Ishikawa (cell line): ENCODE measurements around the gene MAP2K4.

Source experiments
- CEBPB ChIP-seq: IDR thresholded peaks from 2 replicates; pipeline ENCODE4 v1.6.1; 2012
- CREB1 ChIP-seq: IDR thresholded peaks from 2 replicates; pipeline ENCODE4 v1.6.1; 2012; ENCODE audit warnings: low read depth
- EGR1 ChIP-seq: IDR thresholded peaks from 2 replicates; pipeline ENCODE4 v1.6.1; 2012
- EP300 ChIP-seq: IDR thresholded peaks from 2 replicates; pipeline ENCODE4 v1.6.1; 2012; ENCODE audit warnings: borderline replicate concordance
- FOXM1 ChIP-seq: IDR thresholded peaks from 2 replicates; pipeline ENCODE4 v1.6.1; 2012; ENCODE audit warnings: low read depth, borderline replicate concordance
- MAX ChIP-seq: IDR thresholded peaks from 2 replicates; pipeline ENCODE4 v1.6.1; 2012
- NFIC ChIP-seq: IDR thresholded peaks from 2 replicates; pipeline ENCODE4 v1.6.1; 2012
- RAD21 ChIP-seq: IDR thresholded peaks from 2 replicates; pipeline ENCODE4 v1.6.1; 2012; ENCODE audit warnings: low read depth
- REST ChIP-seq: IDR thresholded peaks from 2 replicates; pipeline ENCODE4 v1.6.1; 2012; ENCODE audit warnings: low read depth, mild to moderate bottlenecking
- TAF1 ChIP-seq: IDR thresholded peaks from 2 replicates; pipeline ENCODE4 v1.6.1; 2012; ENCODE audit warnings: low read depth, mild to moderate bottlenecking
- TCF12 ChIP-seq: IDR thresholded peaks from 2 replicates; pipeline ENCODE4 v1.6.1; 2012; ENCODE audit warnings: low read depth
- TEAD4 ChIP-seq: IDR thresholded peaks from 2 replicates; pipeline ENCODE4 v1.6.1; 2012
- USF1 ChIP-seq: IDR thresholded peaks from 2 replicates; pipeline ENCODE4 v1.6.1; 2012
- YY1 ChIP-seq: IDR thresholded peaks from 2 replicates; pipeline ENCODE4 v1.6.1; 2012; ENCODE audit warnings: low read depth
- ZBTB7A ChIP-seq: IDR thresholded peaks from 2 replicates; pipeline ENCODE4 v1.6.1; 2012; ENCODE audit warnings: low read depth

Gene MAP2K4

GRCh38 chr17:12070561-12070960 lies 49.9 kb downstream of the MAP2K4 start:
- TF ChIP-seq EP300, result no peak
- TF ChIP-seq FOXM1, result no peak
- TF ChIP-seq CREB1, result no peak
- no peak for TF ChIP-seq NFIC
- no peak for TF ChIP-seq MAX
- TF ChIP-seq REST, result no peak
- no peak for TF ChIP-seq RAD21
- no peak for TF ChIP-seq USF1
- TF ChIP-seq CEBPB, result no peak
- no peak for TF ChIP-seq TAF1
- TF ChIP-seq TCF12, result no peak
- no peak for TF ChIP-seq ZBTB7A
- no peak for TF ChIP-seq YY1
- no peak for TF ChIP-seq EGR1
- no peak for TF ChIP-seq TEAD4

- TF ChIP-seq NFIC, result no peak
- TF ChIP-seq CREB1, result no peak
- no peak for TF ChIP-seq REST
- TF ChIP-seq YY1, result no peak
- TF ChIP-seq ZBTB7A, result no peak
- no peak for TF ChIP-seq TEAD4
- TF ChIP-seq TAF1, result no peak
- TF ChIP-seq EP300, result no peak
- TF ChIP-seq TCF12, result no peak
- no peak for TF ChIP-seq MAX
- TF ChIP-seq CEBPB, result no peak
- TF ChIP-seq FOXM1, result no peak
- no peak for TF ChIP-seq RAD21
- TF ChIP-seq EGR1, result no peak
- no peak for TF ChIP-seq USF1
Observed at GRCh38 chr17:12074346-12074745, 53.7 kb downstream of the MAP2K4 start.

- TF ChIP-seq MAX (no peak), NFIC (no peak), TEAD4 (no peak), TCF12 (no peak), YY1 (no peak), EP300 (no peak), USF1 (no peak), FOXM1 (no peak), REST (no peak), TAF1 (no peak)
Observed at GRCh38 chr17:12077773-12078172, 57.1 kb downstream of the MAP2K4 start.

GRCh38 chr17:12078791-12079190 lies 58.1 kb downstream of the MAP2K4 start:
- no peak for TF ChIP-seq TAF1
- no peak for TF ChIP-seq ZBTB7A
- TF ChIP-seq CREB1, result no peak
- TF ChIP-seq REST, result no peak
- TF ChIP-seq RAD21, result no peak
- no peak for TF ChIP-seq EP300
- TF ChIP-seq FOXM1, result no peak
- TF ChIP-seq EGR1, result no peak
- TF ChIP-seq CEBPB, result no peak
- TF ChIP-seq TCF12, result no peak
- TF ChIP-seq TEAD4, result no peak
- TF ChIP-seq MAX, result no peak
- TF ChIP-seq USF1, result no peak
